Fibroblast of lung (primary cell): ENCODE results near the gene NOS1AP. TPM values are rescaled to one million over a fixed set of nuclear protein-coding genes. Genes with fewer than 3 reads are reported as not detected.

ENCODE experiments used
- DNase-seq, 2 donors: peaks; one replicate each; pipeline versions ENCODE4 v3.0.0 to v3.0.0-alpha.2; 2010; ENCODE audit warnings: low read depth in 2 of 2
- H2AFZ ChIP-seq: 2 replicates; pipeline ENCODE4 v1.5.1; 2012; ENCODE audit warnings: low read length, control low read depth, inconsistent platforms
- H3K27ac ChIP-seq: 2 replicates; pipeline ENCODE4 v1.5.1; 2011; ENCODE audit warnings: low read length, control low read depth; ENCODE audit not compliant: insufficient read depth
- H3K27me3 ChIP-seq: 2 replicates; pipeline ENCODE4 v1.5.1; 2011; ENCODE audit warnings: mild to moderate bottlenecking, low read length; ENCODE audit not compliant: control insufficient read depth, insufficient read depth
- H3K36me3 ChIP-seq: 2 replicates; pipeline ENCODE4 v1.5.1; 2011; ENCODE audit warnings: low read length; ENCODE audit not compliant: control insufficient read depth, insufficient read depth
- H3K4me1 ChIP-seq: 2 replicates; pipeline ENCODE4 v1.5.1; 2011; ENCODE audit warnings: low read length; ENCODE audit not compliant: control insufficient read depth, insufficient read depth; ENCODE audit errors: extremely low read depth
- H3K4me2 ChIP-seq: 2 replicates; pipeline ENCODE4 v1.5.1; 2011; ENCODE audit warnings: low read length, control low read depth; ENCODE audit not compliant: insufficient read depth; ENCODE audit errors: extremely low read depth
- H3K4me3 ChIP-seq, 4 experiments: fragments of 200-600 bp in 1 of 4; sonication (generic) in 1 of 4; replicated peaks in 1 of 4; 2 replicates each; pipeline ENCODE4 v1.5.1; 2011 to 2016; ENCODE audit warnings: low read length in 4 of 4, low read depth in 3 of 4, mild to moderate bottlenecking in 3 of 4, control low read depth in 2 of 4, inconsistent platforms in 1 of 4, mixed read lengths in 1 of 4; ENCODE audit not compliant: insufficient read depth in 1 of 4; ENCODE audit errors: control extremely low read depth in 1 of 4
- H3K79me2 ChIP-seq: 2 replicates; pipeline ENCODE4 v1.5.1; 2012; ENCODE audit warnings: mild to moderate bottlenecking, low read length, inconsistent platforms; ENCODE audit not compliant: control insufficient read depth, insufficient read depth
- H3K9ac ChIP-seq: 2 replicates; pipeline ENCODE4 v1.5.1; 2011; ENCODE audit warnings: mild to moderate bottlenecking, low read length, control low read depth; ENCODE audit not compliant: insufficient read depth
- H3K9me3 ChIP-seq: 2 replicates; pipeline ENCODE4 v1.5.1; 2012; ENCODE audit warnings: low read depth, low read length; ENCODE audit not compliant: control insufficient read depth, insufficient read depth
- H4K20me1 ChIP-seq: 2 replicates; pipeline ENCODE4 v1.5.1; 2011; ENCODE audit warnings: low read length; ENCODE audit not compliant: control insufficient read depth, insufficient read depth; ENCODE audit errors: extremely low read depth
- CTCF ChIP-seq, 2 donors: IDR thresholded peaks in 1 of 2; conservative IDR thresholded peaks in 1 of 2; 1 replicate in 1 of 2; 2 replicates in 1 of 2; pipeline ENCODE4 v1.5.1; 2011 to 2012; ENCODE audit warnings: low read length in 2 of 2, control low read depth in 1 of 2, inconsistent platforms in 1 of 2, low read depth in 1 of 2, mild to moderate bottlenecking in 1 of 2
- EZH2 ChIP-seq: IDR thresholded peaks from 2 replicates; pipeline ENCODE4 v1.5.1; 2012; ENCODE audit warnings: low read length, control low read depth, mild to moderate bottlenecking; ENCODE audit errors: missing control alignments
- polyA plus RNA-seq, 2 donors: library from polyadenylated mRNA; depleted of rRNA in 1 of 2; stranded (reverse) in 1 of 2; unstranded in 1 of 2; fragments of >200 nt; gene quantifications; 2 replicates each; pipeline ENCODE4 v1.2.1, GENCODE V29; 2011 to 2012; ENCODE audit warnings: missing spikeins in 1 of 2
- total RNA-seq: library from RNA; depleted of rRNA; stranded (reverse); fragments of >200 nt; gene quantifications from 2 replicates; pipeline ENCODE4 v1.2.1, GENCODE V29; 2014

The NOS1AP gene
- total and polyA plus RNA-seq, 2 donors (not counting 1 experiment from before 2014, with no cell fraction given) = 0.14 to 0.17 TPM

- no peak overlapping the region for H2AFZ ChIP-seq
- TF ChIP-seq CTCF (conservative IDR thresholded peaks at IDR 0.05 in 1 of 2, IDR thresholded peaks at IDR 0.05 in 1 of 2; ENCODE audit: low read depth in 1 of 2, low read length in 2 of 2) = no peak
- TF ChIP-seq EZH2 = no peak
- no peaks in the 10 kb centered on the region for H4K20me1 ChIP-seq
- H3K4me2 ChIP-seq = no peak overlapping the region
- no peak overlapping the region for H3K27ac ChIP-seq
- H3K9me3 ChIP-seq = no peaks in the 10 kb centered on the region
- H3K36me3 ChIP-seq = no peaks in the 10 kb centered on the region
- H3K9ac ChIP-seq = no peak overlapping the region
- H3K79me2 ChIP-seq = no peaks in the 10 kb centered on the region
- no peak overlapping the region for H3K4me3 ChIP-seq
- DNase-seq = no peak
- H3K4me1 ChIP-seq = no peaks in the 10 kb centered on the region
- no peaks in the 10 kb centered on the region for H3K27me3 ChIP-seq
Observed at GRCh38 chr1:162179121-162179520, 109.6 kb downstream of the NOS1AP start.

GRCh38 chr1:162180813-162181212, 111.3 kb downstream of the NOS1AP start:
- TF ChIP-seq CTCF (conservative IDR thresholded peaks at IDR 0.05 in 1 of 2, IDR thresholded peaks at IDR 0.05 in 1 of 2; ENCODE audit: low read depth in 1 of 2, low read length in 2 of 2) (no peak), EZH2 (no peak)
- Histone ChIP-seq H3K4me2 (no peak overlapping the region), H3K79me2 (no peaks in the 10 kb centered on the region), H3K27me3 (no peaks in the 10 kb centered on the region), H3K4me1 (no peaks in the 10 kb centered on the region), H3K9ac (no peak overlapping the region), H3K4me3 (no peak overlapping the region), H3K27ac (no peak overlapping the region), H3K36me3 (no peaks in the 10 kb centered on the region), H2AFZ (no peak overlapping the region), H4K20me1 (no peaks in the 10 kb centered on the region), H3K9me3 (no peaks in the 10 kb centered on the region)
- no peak for DNase-seq

- no peaks in the 10 kb centered on the region for H4K20me1 ChIP-seq
- H3K4me3 ChIP-seq = no peak overlapping the region
- no peaks in the 10 kb centered on the region for H3K9me3 ChIP-seq
- H3K36me3 ChIP-seq = no peaks in the 10 kb centered on the region
- H2AFZ ChIP-seq = no peak overlapping the region
- no peak overlapping the region for H3K4me2 ChIP-seq
- no peak overlapping the region for H3K27ac ChIP-seq
- no peak for DNase-seq
- H3K79me2 ChIP-seq = no peaks in the 10 kb centered on the region
- no peak overlapping the region for H3K9ac ChIP-seq
- TF ChIP-seq CTCF (conservative IDR thresholded peaks at IDR 0.05 in 1 of 2, IDR thresholded peaks at IDR 0.05 in 1 of 2; ENCODE audit: low read depth in 1 of 2, low read length in 2 of 2) (no peak), EZH2 (no peak)
- H3K27me3 ChIP-seq = no peaks in the 10 kb centered on the region
- H3K4me1 ChIP-seq = no peaks in the 10 kb centered on the region
Observed at GRCh38 chr1:162182090-162182489, 112.6 kb downstream of the NOS1AP start.
